NCI-H187 treated with DMSO at 0.1 percent for 48 hours (cell line): ENCODE measurements around the gene SLIT1.

Experiments used
- DNase-seq: peaks from one replicate; lab custom pipeline; 2025; lab: John Stamatoyannopoulos, UW

The SLIT1 gene

DNA sequence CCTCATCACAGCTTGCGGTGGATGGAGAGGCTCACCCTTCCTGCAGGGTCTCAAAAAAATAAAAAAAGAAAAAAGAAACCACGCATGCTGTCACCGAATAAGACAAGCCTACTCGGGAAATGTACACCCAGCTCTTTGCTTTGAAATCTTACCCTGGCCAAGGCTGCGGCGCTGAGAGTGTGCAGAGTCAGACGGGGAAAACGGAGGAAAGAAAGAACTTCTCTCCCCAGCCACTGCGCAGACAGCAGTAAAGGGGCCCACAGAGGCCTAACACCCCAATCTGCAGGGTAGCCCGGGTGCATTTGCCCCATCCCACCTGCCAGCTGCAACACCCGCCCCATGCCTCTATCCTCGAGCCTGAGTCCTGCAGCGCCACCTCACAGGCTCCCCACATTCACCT is 14.8 kb downstream of the SLIT1 start:
- DNase-seq = no peak

GRCh38 chr10:97169911-97170693 is 15.7 kb downstream of the SLIT1 start:
- DNase-seq = no peak

DNA sequence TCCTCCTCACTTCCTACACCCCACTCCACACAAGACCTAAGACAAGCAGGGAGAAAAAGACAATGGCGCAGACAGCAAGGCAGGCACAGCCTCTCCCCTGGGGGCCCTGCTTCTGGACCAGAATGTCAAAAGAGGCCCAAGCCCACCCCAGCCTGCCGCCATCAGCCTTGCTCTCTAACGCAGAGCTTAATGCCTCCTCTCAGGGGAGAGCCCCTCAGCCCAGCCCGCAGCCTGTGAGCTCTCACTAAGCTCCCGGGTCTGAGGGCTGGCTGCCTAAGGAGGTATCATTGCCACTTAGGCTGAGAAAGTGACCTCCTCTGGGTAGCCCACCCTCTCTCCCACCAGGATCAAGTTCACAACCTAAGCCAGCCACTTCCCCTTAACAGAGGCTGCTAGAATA is 16.7 kb downstream of the SLIT1 start:
- no peak for DNase-seq

GRCh38 chr10:97168645-97169044 is 17.1 kb downstream of the SLIT1 start:
- no peak for DNase-seq

GRCh38 chr10:97165499-97165898 is 20.3 kb downstream of the SLIT1 start:
- no peak for DNase-seq

- DNase-seq = no peak
Observed at GRCh38 chr10:97163781-97164501, 21.8 kb downstream of the SLIT1 start.

GRCh38 chr10:97163181-97163580 is 22.6 kb downstream of the SLIT1 start:
- no peak for DNase-seq

DNA sequence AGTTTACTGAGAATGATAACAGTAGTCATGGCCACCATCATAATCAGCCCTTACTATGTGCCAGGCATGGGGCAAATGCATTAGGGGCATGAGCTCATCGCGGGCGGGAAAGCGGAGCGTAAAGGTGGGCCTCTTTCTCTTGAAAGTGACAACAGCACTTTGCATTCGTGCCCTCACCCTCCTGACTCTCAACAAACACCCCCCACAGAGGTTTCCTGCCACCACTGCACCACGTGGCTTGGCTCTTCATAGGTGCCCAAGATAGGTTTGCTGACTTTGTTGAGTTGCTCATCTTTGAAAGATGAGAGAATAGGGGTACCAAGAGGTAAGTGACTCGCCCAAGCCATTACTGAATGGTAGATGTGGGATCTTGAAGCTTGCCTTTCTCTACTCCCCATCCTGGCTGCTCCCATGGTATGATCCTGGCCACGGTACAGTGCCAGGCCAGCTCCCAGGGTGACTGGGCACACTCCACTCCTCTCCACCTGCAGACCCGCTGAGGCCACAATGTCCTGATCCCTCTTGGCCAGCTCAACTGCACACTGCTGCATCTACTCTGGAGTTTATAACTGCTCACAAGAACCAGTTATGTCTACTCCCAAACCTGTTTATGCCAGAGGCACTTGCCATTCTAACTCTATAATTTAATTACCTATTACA is 26.0 kb downstream of the SLIT1 start:
- no peak for DNase-seq

GRCh38 chr10:97157578-97158095 is 28.1 kb downstream of the SLIT1 start:
- no peak for DNase-seq

- DNase-seq = no peak
Observed at GRCh38 chr10:97154781-97155180, 31.0 kb downstream of the SLIT1 start.

DNA sequence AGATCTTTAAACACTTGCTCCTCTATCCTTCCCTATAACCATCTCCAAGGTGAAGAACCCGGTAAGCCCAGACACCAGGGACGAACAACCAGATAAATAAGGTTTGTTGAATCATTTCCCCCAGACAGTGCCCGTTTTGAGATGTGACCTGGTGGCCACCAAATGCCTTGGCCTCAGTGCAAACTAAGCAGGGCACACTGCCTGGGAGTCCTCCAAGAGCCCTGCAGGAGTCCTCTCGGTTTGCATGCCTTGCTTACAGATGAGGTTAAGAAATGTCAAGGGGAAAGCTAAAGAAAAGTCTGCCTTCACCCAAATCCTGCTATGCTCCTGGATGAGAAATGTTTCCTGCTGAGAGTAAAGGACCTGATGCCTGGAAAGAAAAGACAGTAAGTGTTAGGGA is 31.6 kb downstream of the SLIT1 start:
- no peak for DNase-seq

- DNase-seq = no peak
Observed at GRCh38 chr10:97153270-97153850, 32.4 kb downstream of the SLIT1 start.

DNA sequence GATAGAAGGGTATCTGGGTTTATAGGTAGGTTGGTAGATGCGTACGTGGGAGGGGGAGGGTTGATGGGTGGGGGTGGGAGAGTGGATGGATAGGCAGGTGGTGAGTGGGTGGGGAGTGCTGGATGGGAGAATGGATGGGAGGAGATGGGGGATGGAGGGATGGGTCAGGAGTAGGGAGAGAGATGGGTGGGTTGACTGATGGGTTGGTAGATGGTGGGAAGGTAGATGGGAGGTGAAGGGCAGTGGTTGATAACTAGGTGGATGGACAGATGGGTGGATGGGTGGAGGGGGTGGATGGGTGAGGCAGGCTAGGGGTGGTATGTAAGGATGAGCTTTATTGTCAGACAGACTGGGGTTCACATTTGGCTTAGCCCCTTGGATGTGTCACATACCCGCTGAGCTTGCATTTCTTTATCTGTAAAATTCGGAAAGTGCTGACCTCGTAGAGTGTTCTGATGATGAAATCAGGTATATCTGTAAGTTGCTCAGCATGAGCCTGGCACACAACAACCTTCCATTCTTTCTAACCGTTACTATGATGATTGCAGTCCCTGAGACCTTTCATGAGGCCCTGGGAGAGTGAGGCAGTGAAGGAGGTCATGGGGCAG is 34.3 kb downstream of the SLIT1 start:
- no peak for DNase-seq

DNA sequence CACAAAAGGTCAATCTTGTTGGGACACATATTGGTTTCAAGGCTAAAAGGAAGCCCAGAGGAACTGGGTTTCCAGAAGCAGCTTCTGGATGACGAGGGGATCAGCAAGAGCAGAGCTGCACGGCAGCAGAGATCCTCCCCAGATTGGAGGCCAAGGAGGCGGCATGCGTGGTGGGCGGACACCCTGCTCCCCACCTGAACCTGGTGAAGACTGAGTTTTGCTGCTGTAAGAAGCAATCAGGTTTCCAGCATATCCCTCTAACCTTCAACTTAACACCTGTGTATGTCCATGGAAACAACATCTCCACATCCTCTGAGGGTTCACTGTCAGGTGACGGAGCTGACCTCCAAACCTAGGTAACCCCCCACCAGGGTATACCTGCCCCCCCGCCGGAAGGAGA is 35.1 kb downstream of the SLIT1 start:
- no peak for DNase-seq

DNA sequence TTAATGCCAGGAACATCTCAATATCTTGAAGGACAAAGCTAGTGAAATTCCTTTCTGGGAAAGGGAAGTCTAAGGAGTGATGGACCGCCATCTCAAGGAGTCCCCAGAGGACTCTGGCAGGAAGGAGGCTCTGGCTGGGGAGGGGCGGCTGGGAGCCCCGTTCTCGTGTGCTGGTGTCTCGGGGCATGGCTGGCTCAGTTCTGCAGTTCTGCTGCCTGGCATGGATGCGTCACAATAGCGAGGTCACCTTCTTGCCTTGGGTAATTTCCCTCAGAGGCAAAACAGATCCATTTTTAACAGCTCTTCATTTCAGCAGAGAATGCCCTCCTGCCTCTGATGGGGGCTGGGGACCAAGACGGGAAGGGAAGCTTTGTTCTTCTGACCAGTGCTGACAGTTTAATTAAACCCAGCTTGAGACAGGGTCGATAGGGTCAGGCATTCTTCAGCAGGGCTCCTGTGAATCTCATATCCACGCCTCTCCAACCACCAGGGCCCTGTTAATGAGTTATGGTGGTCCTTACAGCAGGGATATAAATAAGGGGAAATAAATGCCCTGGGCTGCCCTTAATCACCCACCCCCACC is 35.7 kb downstream of the SLIT1 start:
- no peak for DNase-seq

DNA sequence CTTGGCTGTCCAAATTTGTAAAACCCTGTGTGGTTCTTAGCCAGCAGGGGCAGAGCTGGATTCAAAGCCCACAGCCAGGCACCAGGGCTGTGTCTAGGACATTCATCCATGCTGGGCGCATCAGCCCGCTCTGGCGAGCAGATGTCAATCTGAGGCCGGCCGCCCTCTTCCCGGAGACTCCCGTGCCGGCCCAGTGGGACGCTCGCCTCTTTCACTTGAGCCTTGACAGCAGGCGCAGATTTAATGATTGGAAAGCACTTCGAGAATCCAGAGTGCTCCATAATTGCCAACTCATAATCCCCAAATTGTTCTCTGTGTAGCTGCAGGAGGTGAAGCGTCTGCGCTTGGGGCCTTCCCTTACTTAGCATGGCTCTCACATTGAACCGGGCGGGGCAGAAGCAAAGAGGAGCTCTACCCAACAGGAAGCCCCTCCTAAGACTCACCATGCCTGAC is 36.7 kb downstream of the SLIT1 start:
- no peak for DNase-seq

DNA sequence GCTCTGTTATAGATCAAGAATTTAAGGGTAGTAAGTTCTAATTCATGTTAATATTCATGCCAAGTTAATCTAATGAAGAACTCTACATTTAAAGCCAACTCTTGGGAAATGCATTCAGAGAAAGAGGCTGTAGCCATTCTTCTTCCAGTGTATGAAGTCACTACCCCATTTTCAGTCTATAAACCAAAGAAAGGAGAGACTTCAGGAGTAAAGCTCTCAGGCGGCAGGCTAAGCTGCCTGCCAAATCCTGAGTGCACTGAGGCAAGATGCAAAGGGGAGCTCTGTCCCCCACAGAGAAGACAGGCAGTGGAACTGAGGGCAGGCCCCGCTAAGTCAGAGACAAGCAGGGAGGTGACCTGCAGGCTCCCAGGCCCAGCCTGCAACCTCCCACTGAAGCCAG is 41.5 kb downstream of the SLIT1 start:
- DNase-seq = no peak

DNA sequence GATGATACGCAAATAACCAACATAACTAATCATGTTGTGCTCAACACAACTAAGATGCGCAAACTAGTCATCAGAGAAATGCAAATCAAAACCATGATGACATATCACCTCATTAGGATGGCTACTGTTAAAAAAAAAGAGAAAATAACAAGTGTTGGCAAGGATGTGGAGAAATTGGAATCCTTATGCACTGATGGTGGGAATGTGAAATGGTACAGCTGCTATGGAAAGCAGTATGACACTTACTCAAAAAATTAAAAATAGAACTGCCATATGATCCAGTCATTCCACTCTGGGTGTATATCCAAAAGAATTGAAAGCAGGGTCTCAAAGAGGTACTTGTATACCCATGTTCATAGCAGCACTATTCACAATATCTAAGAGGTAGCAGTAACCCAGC is 42.9 kb downstream of the SLIT1 start:
- no peak for DNase-seq

DNA sequence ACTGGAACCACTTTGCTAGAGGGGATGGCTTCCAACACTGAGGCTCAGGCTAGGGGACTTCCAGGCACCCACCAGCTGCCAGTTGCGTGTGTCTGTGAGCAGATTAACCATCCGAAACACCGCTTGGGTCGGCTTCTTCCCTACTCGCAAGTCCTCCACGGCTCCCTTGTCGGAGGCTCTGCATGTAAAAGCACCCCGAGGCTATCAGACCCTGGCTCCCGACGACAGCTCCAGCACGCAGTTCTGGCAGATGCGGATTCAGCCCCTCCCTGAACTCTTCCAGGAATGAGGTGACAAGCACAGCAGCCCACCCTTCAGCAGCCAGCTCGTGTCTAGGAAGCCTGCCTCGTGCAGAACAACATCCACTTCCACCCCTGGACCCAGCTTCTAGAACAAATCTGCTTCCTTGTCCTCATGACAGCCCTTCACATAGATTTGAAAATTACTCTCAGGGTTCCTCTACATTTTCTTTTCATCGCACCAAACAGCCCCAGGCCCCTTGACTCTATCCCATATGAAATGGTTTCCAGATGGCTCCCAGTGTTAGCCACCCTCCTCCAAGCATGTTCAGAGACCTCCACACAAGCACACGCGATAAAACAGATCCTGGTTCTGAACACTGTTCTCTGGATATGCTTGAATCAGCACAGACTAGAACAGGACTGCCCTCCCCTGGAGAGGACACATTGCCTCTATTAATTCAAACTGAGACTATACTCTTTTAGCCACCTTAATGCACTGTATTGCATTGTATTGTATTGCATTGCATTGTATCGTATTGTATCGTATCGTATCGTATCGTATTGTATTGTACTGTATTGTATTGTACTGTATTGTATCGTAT is 44.6 kb downstream of the SLIT1 start:
- DNase-seq = no peak

GRCh38 chr10:97140049-97140846 is 45.5 kb downstream of the SLIT1 start:
- DNase-seq = no peak
